ENCODE measurements around the gene ATRNL1. TPM values are rescaled to one million over a fixed set of nuclear protein-coding genes. Genes with fewer than 3 reads are reported as not detected.

ATRNL1 gene
- total and polyA plus RNA-seq, 2 of the 8 experiments (the other 6 are each of a cell fraction or from before 2014, with no cell fraction given): 5.1 to 17.6 TPM

GRCh38 chr10:115989621-115990020 lies 896.5 kb downstream of the ATRNL1 start:
- Histone ChIP-seq H3K56ac (replicated peaks; ENCODE audit: insufficient read length, low read depth, low read length) (no peak overlapping the region), H3K9me3 (ENCODE audit: insufficient read depth in 2 of 2, low read depth in 1 of 2, low read length in 1 of 2) (peaks cover 4 to 7% of the 10 kb centered on the region in 2 experiments), H3K4me3 (ENCODE audit: extremely low read depth in 1 of 4, insufficient read depth in 2 of 4, low read depth in 3 of 4, low read length in 4 of 4) (no peak overlapping the region), H3K27me3 (replicated peaks in 1 of 4; ENCODE audit: control insufficient read depth in 3 of 4, extremely low read depth in 1 of 4, insufficient read depth in 3 of 4, low read length in 3 of 4) (peaks cover 6 to 19% (median 13%) of the 10 kb centered on the region in 4 experiments), H3K4ac (replicated peaks; ENCODE audit: insufficient read length, low read depth, low read length) (no peak overlapping the region), H3K23ac (ENCODE audit: insufficient read length) (no peak overlapping the region), H3K36me3 (ENCODE audit: control insufficient read depth in 2 of 4, insufficient read depth in 4 of 4, low read length in 3 of 4) (peaks cover 0 to 4% (median 0%) of the 10 kb centered on the region in 4 experiments; a peak in 1 of 8 replicates), H2BK5ac (ENCODE audit: low read depth, low read length) (no peak overlapping the region), H3K4me1 (replicated peaks in 1 of 4; ENCODE audit: control insufficient read depth in 3 of 4, insufficient read depth in 4 of 4, low read length in 3 of 4) (no peaks in the 10 kb centered on the region), H4K91ac (replicated peaks; ENCODE audit: insufficient read length, low read length) (no peak overlapping the region), H2AFZ (ENCODE audit: low read length) (no peak overlapping the region), H3K4me2 (ENCODE audit: insufficient read depth in 1 of 2, low read depth in 2 of 2, low read length in 2 of 2) (no peak overlapping the region), H3K9ac (replicated peaks in 1 of 4; ENCODE audit: extremely low read depth in 1 of 4, low read depth in 3 of 4, low read length in 3 of 4) (no peak overlapping the region), H3K27ac (ENCODE audit: low read depth, low read length) (no peak overlapping the region), H2AK5ac (ENCODE audit: low read depth, low read length) (no peak overlapping the region), H3K23me2 (ENCODE audit: low read depth, low read length) (no peaks in the 10 kb centered on the region), H2BK120ac (replicated peaks; ENCODE audit: low read depth, low read length) (no peak overlapping the region), H3K79me2 (ENCODE audit: control insufficient read depth in 1 of 2, insufficient read depth in 2 of 2, low read length in 2 of 2) (no peaks in the 10 kb centered on the region), H4K5ac (ENCODE audit: insufficient read length, low read depth, low read length) (no peak overlapping the region), H2BK12ac (ENCODE audit: low read depth, low read length) (no peak overlapping the region), H2BK20ac (ENCODE audit: low read length) (no peak overlapping the region), H3K18ac (ENCODE audit: extremely low read depth, low read length) (no peak overlapping the region), H4K20me1 (replicated peaks in 1 of 2; ENCODE audit: control insufficient read depth in 1 of 2, insufficient read depth in 2 of 2, low read length in 2 of 2) (no peaks in the 10 kb centered on the region), H2BK15ac (ENCODE audit: low read length) (no peak overlapping the region), H4K8ac (ENCODE audit: extremely low read depth, insufficient read depth, low read length) (no peak overlapping the region), H3K79me1 (ENCODE audit: low read depth, low read length) (no peaks in the 10 kb centered on the region), H3K14ac (ENCODE audit: insufficient read length) (no peak overlapping the region)
- 90% methylated on average over 3 of the region's 3 CpGs; no CpG with 5 or more reads in 1 of the 2 experiments for WGBS, 2 experiments (ENCODE audit: extremely low coverage in 1 of 2, insufficient coverage in 1 of 2, insufficient read length in 1 of 2, insufficient replicate concordance in 2 of 2, low coverage in 1 of 2, low lambda C conversion rate in 2 of 2, missing lambda C conversion rate in 1 of 2)
- POLR2A ChIA-PET (ENCODE audit: partially characterized antibody): no interaction called here
- CTCF ChIA-PET (ENCODE audit: partially characterized antibody): interaction anchor here (1.0 kb wide), 1 partner anchor 19 kb away, joined by 3 read pairs; no protein-coding TSS in a partner anchor
- no peak for FAIRE-seq
- DNase-seq (ENCODE audit: low read depth in 1 of 2, low spot score in 2 of 2): no peak
- TF ChIP-seq HDAC6 (IDR thresholded peaks at IDR 0.05; ENCODE audit: low read depth, low read length) (no peak), EGR1 (IDR thresholded peaks at IDR 0.05; ENCODE audit: borderline replicate concordance, low read depth, low read length) (no peak), SIRT6 (IDR thresholded peaks at IDR 0.05; ENCODE audit: low read length) (no peak), BCL11A (IDR thresholded peaks at IDR 0.05; ENCODE audit: low read depth in 2 of 2, low read length in 2 of 2) (no peak)

All from H1 (cell line).